OCI-LY1 (cell line): ENCODE measurements around the gene LTBP1.

Experiments used
- H2AFZ ChIP-seq: fragments of 200-600 bp; sonication (generic), shearing (Covaris generic); 2 replicates; pipeline ENCODE4 v1.6.0; 2014; ENCODE audit warnings: antibody characterized with exemption, mild to moderate bottlenecking, low read length
- H3F3A ChIP-seq: fragments of 200-600 bp; sonication (generic), shearing (Covaris generic); 2 replicates; pipeline ENCODE4 v1.6.0; 2014; ENCODE audit warnings: mild to moderate bottlenecking, antibody characterized with exemption, low read length, moderate library complexity; ENCODE audit not compliant: insufficient read depth
- H3K27ac ChIP-seq: fragments of 200-600 bp; sonication (generic); 2 replicates; pipeline ENCODE4 v1.5.1; 2014; ENCODE audit warnings: low read length, mixed run types, mild to moderate bottlenecking, low read depth; ENCODE audit not compliant: poor library complexity, severe bottlenecking
- H3K27me3 ChIP-seq: fragments of 200-600 bp; sonication (generic); 2 replicates; pipeline ENCODE4 v1.6.0; 2014; ENCODE audit warnings: antibody characterized with exemption, mild to moderate bottlenecking, low read length, moderate library complexity; ENCODE audit not compliant: insufficient read depth
- H3K36me3 ChIP-seq: fragments of 200-600 bp; sonication (generic); 2 replicates; pipeline ENCODE4 v1.6.1; 2014; ENCODE audit warnings: mild to moderate bottlenecking, antibody characterized with exemption, low read length, moderate library complexity, mixed read lengths; ENCODE audit not compliant: insufficient read depth
- H3K4me1 ChIP-seq: fragments of 200-600 bp; sonication (generic); 2 replicates; pipeline ENCODE4 v1.5.1; 2014; ENCODE audit warnings: mild to moderate bottlenecking, low read length, moderate library complexity; ENCODE audit not compliant: insufficient read depth, severe bottlenecking
- H3K4me2 ChIP-seq: fragments of 200-600 bp; sonication (generic), shearing (Covaris generic); 2 replicates; pipeline ENCODE4 v1.6.1; 2014; ENCODE audit warnings: low read length
- H3K4me3 ChIP-seq: fragments of 200-600 bp; sonication (generic); 2 replicates; pipeline ENCODE4 v1.5.1; 2014; ENCODE audit warnings: low read length, low read depth, mild to moderate bottlenecking, mixed read lengths; ENCODE audit not compliant: poor library complexity, severe bottlenecking
- H3K79me2 ChIP-seq: fragments of 200-600 bp; shearing (Covaris generic); 2 replicates; pipeline ENCODE4 v1.6.1; 2016; ENCODE audit warnings: mixed run types, low read length, mixed read lengths; ENCODE audit not compliant: insufficient read depth
- H3K9ac ChIP-seq: fragments of 200-600 bp; sonication (generic), shearing (Covaris generic); 2 replicates; pipeline ENCODE4 v1.6.1; 2014; ENCODE audit warnings: mild to moderate bottlenecking, low read length, mixed read lengths
- H3K9me2 ChIP-seq: fragments of 200-600 bp; sonication (generic), shearing (Covaris generic); 2 replicates; pipeline ENCODE4 v1.6.1; 2014; ENCODE audit warnings: low read depth, mild to moderate bottlenecking, low read length, mixed read lengths
- H3K9me3 ChIP-seq: fragments of 200-600 bp; shearing (Covaris generic); 2 replicates; pipeline ENCODE4 v1.6.1; 2014; ENCODE audit warnings: low read length, mixed read lengths
- H4K20me1 ChIP-seq: fragments of 200-600 bp; sonication (generic), shearing (Covaris generic); 2 replicates; pipeline ENCODE4 v1.6.0; 2016; ENCODE audit warnings: mild to moderate bottlenecking, low read length; ENCODE audit not compliant: insufficient read depth
- CTCF ChIP-seq: fragments of 200-600 bp; sonication (generic), shearing (Covaris generic); IDR thresholded peaks from 2 replicates; pipeline ENCODE4 v1.5.1; 2017; ENCODE audit warnings: mild to moderate bottlenecking, antibody characterized with exemption, low read length, moderate library complexity, mixed read lengths
- EZH2 ChIP-seq: fragments of 200-600 bp; sonication (generic), shearing (Covaris generic); IDR thresholded peaks from 2 replicates; pipeline ENCODE4 v1.8.0; 2017; ENCODE audit warnings: borderline replicate concordance, mixed run types, mild to moderate bottlenecking, antibody characterized with exemption, low read length, moderate library complexity, mixed read lengths

LTBP1 gene

DNA sequence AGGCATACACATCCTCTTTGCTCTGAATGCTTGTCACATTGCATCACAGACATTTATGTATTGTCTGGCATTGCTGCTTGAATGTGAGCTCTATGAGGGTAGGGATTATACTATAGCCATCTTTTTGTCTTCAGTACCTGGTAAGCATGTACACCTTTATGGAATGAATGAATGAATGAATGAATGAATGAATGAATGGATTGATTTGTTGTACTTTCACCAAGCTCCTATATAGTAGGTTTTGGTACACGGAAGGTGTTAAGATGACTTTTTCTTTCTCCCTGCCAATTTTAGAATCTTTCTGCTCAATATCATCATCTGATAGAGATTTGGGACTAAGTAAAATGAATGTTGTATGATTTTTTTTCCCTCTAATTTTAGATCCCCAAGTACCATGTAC is 13.5 kb downstream of the LTBP1 start:
- no peak overlapping the region for H3K4me3 ChIP-seq
- H3K9ac ChIP-seq, result no peak overlapping the region
- no peaks in the 10 kb centered on the region for H3K27me3 ChIP-seq
- no peak overlapping the region for H2AFZ ChIP-seq
- no peaks in the 10 kb centered on the region for H4K20me1 ChIP-seq
- peaks cover 1% of the 10 kb centered on the region for H3K4me1 ChIP-seq
- H3K4me2 ChIP-seq, result no peak overlapping the region
- peaks cover 82% of the 10 kb centered on the region for H3K36me3 ChIP-seq
- no peak overlapping the region for H3K27ac ChIP-seq
- 0 out of 2 replicates have a peak, but pooled peaks cover under 1% of the 10 kb centered on the region for H3F3A ChIP-seq
- no peak for TF ChIP-seq CTCF
- no peak for TF ChIP-seq EZH2
- H3K79me2 ChIP-seq, result peaks cover 95% of the 10 kb centered on the region
- peaks cover 2% of the 10 kb centered on the region; the same call in 1 of the 2 replicates for H3K9me3 ChIP-seq
- H3K9me2 ChIP-seq, result no peaks in the 10 kb centered on the region

GRCh38 chr2:32960647-32961403 is 14.1 kb downstream of the LTBP1 start:
- Histone ChIP-seq H3K9ac (no peak overlapping the region), H3F3A (0 out of 2 replicates have a peak, but pooled peaks cover 4% of the 10 kb centered on the region), H3K27ac (no peak overlapping the region), H3K4me1 (peaks cover 6% of the 10 kb centered on the region), H3K9me2 (no peaks in the 10 kb centered on the region), H3K27me3 (no peaks in the 10 kb centered on the region), H4K20me1 (no peaks in the 10 kb centered on the region), H3K9me3 (peaks cover 2% of the 10 kb centered on the region; the same call in 1 of the 2 replicates), H3K36me3 (peaks cover 84% of the 10 kb centered on the region), H3K79me2 (peaks cover 95% of the 10 kb centered on the region), H2AFZ (no peak overlapping the region), H3K4me2 (no peak overlapping the region), H3K4me3 (no peak overlapping the region)
- no peak for TF ChIP-seq EZH2
- no peak for TF ChIP-seq CTCF

DNA sequence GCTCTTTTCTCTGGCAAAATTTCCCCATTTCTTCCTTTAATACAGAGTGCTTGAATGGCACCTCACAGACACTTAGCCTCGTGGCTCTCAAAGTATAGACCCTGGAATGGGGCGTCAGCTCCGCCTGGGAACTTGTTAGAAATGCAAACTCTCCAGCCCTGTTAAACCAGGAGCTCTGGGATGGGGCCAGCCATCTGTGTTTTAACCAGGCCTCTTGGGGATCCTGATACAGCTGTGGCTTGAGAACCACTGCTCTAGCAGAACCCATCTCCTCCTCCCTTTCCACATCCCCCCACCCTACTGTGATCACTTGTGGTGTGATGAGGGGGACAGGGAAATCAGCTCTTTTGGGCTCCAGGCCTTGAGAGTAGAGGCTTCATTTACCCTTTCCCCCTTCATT is 15.9 kb downstream of the LTBP1 start:
- TF ChIP-seq EZH2, result no peak
- no peak for TF ChIP-seq CTCF
- H3K4me3 ChIP-seq, result no peak overlapping the region
- H3K4me1 ChIP-seq, result peaks cover 13% of the 10 kb centered on the region
- 0 out of 2 replicates have a peak, but pooled peaks cover 4% of the 10 kb centered on the region for H3F3A ChIP-seq
- no peaks in the 10 kb centered on the region for H3K9me2 ChIP-seq
- peaks cover 78% of the 10 kb centered on the region for H3K36me3 ChIP-seq
- no peak overlapping the region for H2AFZ ChIP-seq
- no peak overlapping the region for H3K9ac ChIP-seq
- H3K27ac ChIP-seq, result no peak overlapping the region
- peaks cover 95% of the 10 kb centered on the region for H3K79me2 ChIP-seq
- peaks cover 2% of the 10 kb centered on the region; the same call in 1 of the 2 replicates for H3K9me3 ChIP-seq
- H4K20me1 ChIP-seq, result no peaks in the 10 kb centered on the region
- no peak overlapping the region for H3K4me2 ChIP-seq
- no peaks in the 10 kb centered on the region for H3K27me3 ChIP-seq
